HG03095 (cell line): ENCODE data around the gene SLC9A5.

Source experiments
- ATAC-seq: cut with Tn5 transposase; IDR thresholded peaks from one replicate; pipeline ENCODE4 v1.9.1; 2021; ENCODE audit warnings: moderate library complexity; ENCODE audit not compliant: unreplicated experiment

The SLC9A5 gene

DNA sequence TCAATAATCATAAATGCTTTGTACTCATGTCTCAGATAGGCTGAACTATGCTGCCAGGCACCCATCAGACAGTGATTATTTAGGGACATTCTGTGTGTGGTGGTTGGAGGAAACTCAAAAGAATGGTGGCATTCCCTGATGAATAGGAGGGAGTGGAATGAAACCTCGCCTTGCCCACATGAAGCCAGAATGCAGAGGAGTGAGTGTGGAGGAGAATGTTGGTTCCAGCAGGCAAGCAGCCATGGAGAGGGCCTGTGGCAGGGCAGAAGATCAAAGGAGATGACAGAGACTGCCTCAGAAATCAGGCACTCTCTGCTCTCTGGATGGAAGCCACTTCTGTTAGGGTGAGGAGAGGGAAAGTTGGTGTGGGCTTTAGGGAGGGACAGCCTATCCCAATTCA lies 55.2 kb downstream of the SLC9A5 start:
- ATAC-seq = no peak

DNA sequence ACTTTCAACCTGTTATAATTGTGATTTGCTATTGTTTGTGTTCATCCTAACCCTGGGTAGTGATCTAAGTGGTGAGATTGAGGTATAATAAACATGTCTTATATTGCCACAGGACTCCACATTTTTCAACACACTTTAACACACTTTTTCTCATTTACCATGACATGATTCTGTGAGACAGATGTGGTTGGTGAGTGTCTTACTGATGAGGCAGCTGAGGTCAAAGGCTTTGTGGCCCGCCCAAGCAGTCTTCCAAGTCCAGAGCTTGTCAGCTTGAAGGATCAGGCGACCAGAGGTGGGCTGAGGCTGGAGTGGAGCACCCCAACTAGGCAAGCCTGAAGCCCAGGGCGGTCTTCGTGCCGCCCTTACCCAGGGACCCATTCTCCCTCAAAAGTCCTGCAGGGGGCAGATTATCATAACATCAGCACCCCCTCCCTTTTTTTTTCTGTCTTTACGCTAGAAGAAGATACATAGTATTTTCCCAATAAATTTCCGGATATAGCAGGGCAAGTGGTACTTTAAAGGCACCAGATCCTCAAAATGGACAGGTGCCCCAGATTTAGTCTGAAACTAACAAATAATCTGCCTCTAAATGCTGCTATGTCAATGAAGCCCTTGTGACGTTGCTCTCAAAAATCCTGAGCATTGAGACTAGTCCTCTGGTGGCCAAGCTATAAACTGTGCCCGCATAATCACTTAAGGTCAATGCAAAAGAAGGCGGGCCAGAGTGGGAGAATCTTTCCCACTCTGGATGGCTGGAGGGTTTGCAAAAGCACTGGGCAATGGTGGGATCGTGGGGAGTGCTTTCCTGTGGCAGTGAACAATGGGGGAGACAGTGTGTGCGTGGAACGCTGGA lies 56.7 kb downstream of the SLC9A5 start:
- no peak for ATAC-seq

DNA sequence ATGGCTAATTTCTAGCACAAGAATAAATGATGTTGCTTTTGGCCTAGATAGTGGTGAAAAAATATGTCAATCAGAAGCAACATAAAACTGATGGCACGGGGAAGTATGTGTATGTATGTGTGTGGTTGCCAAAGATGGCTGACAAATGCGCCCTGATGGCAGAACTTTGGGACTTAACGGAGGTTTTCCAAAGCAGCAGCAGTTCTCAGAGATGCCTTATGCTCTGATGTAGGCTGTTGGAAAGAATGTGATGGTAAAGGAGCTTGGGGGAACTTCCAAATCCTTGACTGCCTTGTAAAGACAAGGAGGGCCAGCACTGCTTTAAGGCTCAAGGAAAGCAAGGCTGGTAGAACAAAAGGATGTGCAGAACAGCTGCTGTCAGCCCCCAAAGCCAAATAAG lies 61.8 kb downstream of the SLC9A5 start:
- no peak for ATAC-seq

DNA sequence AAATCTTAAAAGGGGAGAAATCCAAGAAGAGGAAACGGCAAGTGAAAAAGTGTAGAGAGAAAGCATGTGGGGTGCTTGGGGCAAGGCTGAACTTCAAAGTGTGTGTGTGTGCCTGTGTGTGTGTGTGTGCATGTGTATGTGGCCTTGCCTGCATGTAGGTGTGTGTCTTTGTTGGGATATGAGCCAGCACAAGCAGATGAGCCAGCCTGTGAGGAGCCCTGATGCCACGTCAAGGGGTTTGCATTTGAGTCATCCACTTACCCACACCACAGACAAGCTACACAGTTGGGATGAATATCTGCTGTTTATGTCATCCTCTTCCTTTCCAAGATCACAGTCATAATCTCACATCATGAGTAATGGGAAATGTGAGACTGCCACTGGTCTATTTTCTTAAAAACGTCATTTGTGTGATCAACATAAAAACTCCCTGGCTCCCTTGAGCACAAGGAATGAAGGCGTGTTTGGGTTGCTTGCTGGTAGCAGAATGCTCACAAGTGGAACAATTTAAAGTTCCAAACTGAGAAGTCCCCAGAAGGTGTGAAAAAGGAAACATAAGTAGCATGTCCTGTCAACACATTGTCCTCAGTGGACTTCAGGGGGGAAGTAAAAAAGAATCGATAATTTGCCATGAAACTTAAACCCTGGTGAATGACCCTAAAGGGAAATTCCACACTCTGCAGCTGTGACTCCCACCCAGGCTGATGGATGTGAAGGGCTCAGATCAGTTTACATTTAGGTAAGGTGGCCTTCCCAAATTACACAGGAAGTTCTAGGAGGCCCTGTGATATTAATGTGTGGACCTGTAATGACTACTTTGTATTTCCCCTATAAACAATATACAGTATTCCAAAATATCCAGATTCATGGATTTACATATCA lies 63.1 kb downstream of the SLC9A5 start:
- no peak for ATAC-seq

DNA sequence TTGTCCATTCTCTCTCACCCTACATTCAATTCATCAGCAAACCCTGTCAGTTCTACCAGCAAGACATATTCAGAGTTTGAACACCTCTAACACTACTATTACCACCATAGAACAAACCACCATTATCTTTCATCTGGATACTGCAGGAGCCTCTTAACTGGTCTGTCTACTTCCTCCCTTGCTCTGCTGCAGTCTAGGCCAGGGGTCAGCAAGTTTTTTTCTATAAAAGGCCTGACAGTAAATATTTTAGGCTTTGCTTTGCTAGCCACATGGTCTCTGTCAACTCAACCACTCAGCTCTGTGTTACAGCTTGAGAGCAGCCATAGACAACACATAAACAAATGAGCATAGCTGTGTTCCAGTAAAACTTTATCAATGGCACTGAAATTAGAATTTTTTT lies 63.9 kb downstream of the SLC9A5 start:
- no peak for ATAC-seq

DNA sequence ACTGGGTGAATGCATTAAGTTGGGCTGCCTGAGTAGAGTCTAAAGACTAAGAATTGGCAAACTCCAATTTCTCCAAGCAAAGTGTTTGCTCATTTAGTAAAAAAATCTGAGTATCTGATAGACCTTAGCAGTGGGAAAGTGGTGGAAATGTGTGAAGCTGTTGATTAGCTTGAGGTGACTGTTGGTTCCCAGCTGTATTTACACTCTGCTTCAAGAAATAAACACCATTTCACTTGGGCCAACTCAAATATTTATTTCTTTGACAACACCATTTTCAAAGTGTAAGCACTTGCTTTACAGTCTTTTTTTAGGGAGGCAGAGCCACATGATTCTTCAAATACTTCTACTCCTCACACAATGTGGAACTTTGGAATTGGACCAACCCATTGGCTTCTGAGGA lies 69.1 kb downstream of the SLC9A5 start:
- ATAC-seq = no peak
